Prostate gland (tissue), 2 donors: ENCODE measurements around the gene SHLD2.
"Not testable (repeated sequence)": the region's sequence is repeated elsewhere in the genome, so short reads cannot be mapped to it uniquely, and the experiment has no call there.

Experiments used
- CTCF ChIP-seq, 4 experiments: fragments of 200-600 bp in 2 of 4; fragments of 450-650 bp in 2 of 4; sonication (generic) in 2 of 4; IDR thresholded peaks; 1 replicate in 3 of 4; 2 replicates in 1 of 4; pipeline ENCODE4 v1.5.1; 2016 to 2019; ENCODE audit warnings: antibody characterized with exemption in 4 of 4, mild to moderate bottlenecking in 2 of 4, moderate library complexity in 2 of 4
- POLR2A ChIP-seq: fragments of 450-650 bp; IDR thresholded peaks from one replicate; pipeline ENCODE4 v1.6.1; 2016; ENCODE audit warnings: antibody characterized with exemption, mild to moderate bottlenecking

- TF ChIP-seq POLR2A; CTCF (IDR thresholded peaks at IDR 0.05): not testable (repeated sequence)
These were observed 75.7 kb downstream of the SHLD2 start for GRCh38 chr10:87170705-87171104.
